Measurements from ENCODE around the gene TADA2B. TPM values are rescaled to one million over a fixed set of nuclear protein-coding genes. Genes with fewer than 3 reads are reported as not detected.

TADA2B gene
- total and polyA plus RNA-seq, 7 donors = 13.8 to 22.7 (median 16.6) TPM

- Histone ChIP-seq H3K27ac (no peak overlapping the region), H3K4me1 (peaks cover 0 to 56% (median 47%) of the 10 kb centered on the region in 4 donors), H3K27me3 (no peaks in the 10 kb centered on the region), H3K9me3 (no peaks in the 10 kb centered on the region), H3K4me3 (peak overlapping the region in 1 of 4 donors; percentile 74), H3K36me3 (peaks cover 0 to 7% (median 0%) of the 10 kb centered on the region in 4 donors)
- intact Hi-C loops (cut with DNase I) = loop anchor here (10.0 kb wide), 1 partner anchor 331 kb away; the partner anchor contains the start of gene BLOC1S4
- TF ChIP-seq EP300 (IDR thresholded peaks at IDR 0.05) (no peak), POLR2A (IDR thresholded peaks at IDR 0.05) (no peak), CTCF (IDR thresholded peaks at IDR 0.05) (no peak), POLR2AphosphoS5 (IDR thresholded peaks at IDR 0.05) (no peak)
- 89 to 90% methylated on average over 8 of the region's 8 CpGs for WGBS, 2 donors
- DNase-seq = no peak
These were observed 2.4 kb downstream of the TADA2B start for GRCh38 chr4:7045553-7045952.

DNA sequence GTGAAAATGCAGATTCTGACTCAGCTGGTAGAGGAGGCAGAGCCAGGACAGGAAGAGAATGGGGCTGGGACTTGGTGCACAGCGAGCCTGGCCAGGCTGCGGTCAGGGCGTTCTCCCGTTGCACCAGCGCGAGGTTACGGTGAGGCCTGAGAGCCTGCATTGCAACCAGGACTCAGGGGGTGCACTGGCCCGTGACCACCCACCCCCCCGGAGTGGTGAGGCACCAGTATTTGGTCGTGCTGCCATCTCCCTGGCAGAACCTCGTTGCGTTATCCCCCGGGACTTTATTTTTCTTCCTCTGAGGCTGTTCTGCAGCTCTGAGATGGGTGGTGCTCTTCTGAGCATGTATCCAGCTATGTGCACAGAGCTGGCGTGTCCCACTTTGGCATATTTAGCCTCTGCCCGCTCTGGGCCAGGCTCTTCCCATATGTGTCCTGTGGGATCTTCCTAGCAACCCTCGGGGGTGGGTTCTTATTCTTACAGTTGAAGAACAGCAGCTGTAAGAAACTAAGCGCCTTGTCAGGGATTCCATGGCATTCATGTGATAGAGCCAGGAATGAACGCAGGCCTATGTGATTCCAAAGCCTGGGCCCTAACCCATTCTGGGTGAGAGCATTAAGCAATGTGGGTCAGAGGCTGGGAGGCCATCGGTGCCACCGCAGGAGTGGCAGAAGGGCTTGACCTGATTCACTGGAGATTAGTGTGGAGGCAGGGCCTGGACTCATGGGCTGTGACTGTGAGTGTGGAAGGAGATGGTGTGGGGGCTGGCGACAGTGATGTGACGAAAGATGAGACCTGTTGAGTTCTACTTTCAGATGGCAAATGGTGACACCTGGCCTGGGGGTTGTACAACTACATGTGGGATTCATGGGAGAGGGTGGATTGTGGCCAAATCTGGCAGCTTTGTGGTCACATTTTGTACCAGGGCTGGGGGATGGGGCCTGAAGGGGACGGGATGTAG lies 3.1 kb downstream of the TADA2B start:
- no peak for DNase-seq
- Histone ChIP-seq H3K4me1 (peaks cover 0 to 58% (median 46%) of the 10 kb centered on the region in 4 donors), H3K9me3 (no peaks in the 10 kb centered on the region), H3K36me3 (peaks cover 0 to 7% (median 0%) of the 10 kb centered on the region in 4 donors), H3K27me3 (no peaks in the 10 kb centered on the region), H3K27ac (no peak overlapping the region), H3K4me3 (peak overlapping the region in 1 of 4 donors; percentile 9)
- intact Hi-C loops (cut with DNase I) = loop anchor here (10.0 kb wide), 1 partner anchor 331 kb away; the partner anchor contains the start of gene BLOC1S4
- WGBS, 2 donors = 81 to 90% methylated on average over 23 of the region's 23 CpGs
- TF ChIP-seq POLR2AphosphoS5 (IDR thresholded peaks at IDR 0.05) (no peak), CTCF (IDR thresholded peaks at IDR 0.05) (no peak), POLR2A (IDR thresholded peaks at IDR 0.05) (no peak), EP300 (IDR thresholded peaks at IDR 0.05) (no peak)

DNA sequence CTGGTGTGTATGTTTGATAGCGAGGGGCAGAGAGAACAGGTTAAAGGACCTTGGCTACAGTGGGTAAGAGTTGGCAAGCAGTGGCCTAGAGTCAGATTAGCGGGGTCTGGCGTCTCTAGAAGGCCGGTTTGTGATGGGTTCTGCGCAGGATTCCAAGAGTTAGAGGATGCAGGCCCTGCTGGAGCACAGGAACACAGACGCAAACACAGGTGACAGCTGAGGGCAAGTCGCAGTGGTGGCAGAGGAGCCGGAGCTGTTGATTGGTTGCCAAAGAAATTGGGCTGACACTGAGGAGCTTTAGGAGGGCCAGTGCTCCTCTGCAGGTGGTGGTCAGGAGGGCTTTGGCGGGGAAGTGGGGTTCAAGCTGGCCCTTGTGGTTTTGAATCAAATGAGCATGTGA lies 3.8 kb downstream of the TADA2B start:
- no peaks in the 10 kb centered on the region for H3K9me3 ChIP-seq
- H3K4me1 ChIP-seq = peaks cover 0 to 54% (median 40%) of the 10 kb centered on the region in 4 donors
- no peak overlapping the region for H3K4me3 ChIP-seq
- H3K36me3 ChIP-seq = peaks cover 0 to 7% (median 0%) of the 10 kb centered on the region in 4 donors
- H3K27ac ChIP-seq = no peak overlapping the region
- WGBS, 2 donors = 91% methylated on average over 9 of the region's 9 CpGs
- H3K27me3 ChIP-seq = no peaks in the 10 kb centered on the region
- TF ChIP-seq POLR2AphosphoS5 (IDR thresholded peaks at IDR 0.05) (no peak), POLR2A (IDR thresholded peaks at IDR 0.05) (no peak), CTCF (IDR thresholded peaks at IDR 0.05) (no peak), EP300 (IDR thresholded peaks at IDR 0.05) (no peak)
- intact Hi-C loops (cut with DNase I) = loop anchor here (10.0 kb wide), 1 partner anchor 332 kb away; the partner anchor contains the start of gene BLOC1S4
- DNase-seq = no peak

- WGBS, 2 donors = 95 to 97% methylated on average over 12 of the region's 12 CpGs
- intact Hi-C loops (cut with DNase I) = loop anchor here (10.0 kb wide), 1 partner anchor 334 kb away; the partner anchor contains the start of gene BLOC1S4
These were observed 5.5 kb downstream of the TADA2B start for GRCh38 chr4:7048642-7049041.

More at GRCh38 chr4:7048642-7049041, 5.5 kb downstream of the TADA2B start:
- Histone ChIP-seq H3K4me3 (no peak overlapping the region), H3K9me3 (no peaks in the 10 kb centered on the region), H3K36me3 (peaks cover 0 to 7% (median 0%) of the 10 kb centered on the region in 4 donors), H3K27me3 (no peaks in the 10 kb centered on the region), H3K27ac (no peak overlapping the region), H3K4me1 (peaks cover 0 to 67% (median 52%) of the 10 kb centered on the region in 4 donors)
- TF ChIP-seq POLR2AphosphoS5 (IDR thresholded peaks at IDR 0.05) (no peak), POLR2A (IDR thresholded peaks at IDR 0.05) (no peak), EP300 (IDR thresholded peaks at IDR 0.05) (no peak), CTCF (IDR thresholded peaks at IDR 0.05) (no peak)
- no peak for DNase-seq

All from sigmoid colon (tissue), 7 donors.